Breast epithelium (tissue), 3 donors: ENCODE results near the gene MYOF.

ENCODE experiments used
- POLR2A ChIP-seq: fragments of 450-650 bp; IDR thresholded peaks from one replicate; pipeline ENCODE4 v1.6.1; 2016; ENCODE audit warnings: antibody characterized with exemption, mild to moderate bottlenecking, moderate library complexity
- TF ChIP-seq, protein P1 (sequence below), 3 donors: fragments of 450-650 bp; IDR thresholded peaks; one replicate each; pipeline ENCODE4 v1.5.1; 2016 to 2017; ENCODE audit warnings: antibody characterized with exemption in 3 of 3, mild to moderate bottlenecking in 3 of 3, moderate library complexity in 3 of 3

DNA sequence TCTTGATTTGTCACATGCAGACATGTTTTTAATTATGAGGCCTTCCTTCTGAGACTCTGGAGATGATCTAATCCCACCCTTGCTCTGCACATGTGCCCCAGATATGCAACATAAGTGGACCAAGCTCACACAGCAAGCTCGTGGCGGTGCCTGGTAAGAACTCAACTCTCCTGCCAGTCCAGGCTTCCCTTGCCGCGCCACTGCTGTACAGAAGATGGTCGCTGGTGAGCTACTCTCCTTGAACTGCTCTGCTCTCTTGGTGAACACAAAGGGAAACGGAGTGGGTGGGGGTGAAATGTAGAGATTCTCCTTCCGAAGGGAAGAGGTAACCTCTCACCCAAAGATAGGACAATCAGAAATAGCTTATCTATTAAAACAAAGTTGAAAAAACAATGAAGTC is 25.7 kb downstream of the MYOF start:
- TF ChIP-seq, protein P1, sequence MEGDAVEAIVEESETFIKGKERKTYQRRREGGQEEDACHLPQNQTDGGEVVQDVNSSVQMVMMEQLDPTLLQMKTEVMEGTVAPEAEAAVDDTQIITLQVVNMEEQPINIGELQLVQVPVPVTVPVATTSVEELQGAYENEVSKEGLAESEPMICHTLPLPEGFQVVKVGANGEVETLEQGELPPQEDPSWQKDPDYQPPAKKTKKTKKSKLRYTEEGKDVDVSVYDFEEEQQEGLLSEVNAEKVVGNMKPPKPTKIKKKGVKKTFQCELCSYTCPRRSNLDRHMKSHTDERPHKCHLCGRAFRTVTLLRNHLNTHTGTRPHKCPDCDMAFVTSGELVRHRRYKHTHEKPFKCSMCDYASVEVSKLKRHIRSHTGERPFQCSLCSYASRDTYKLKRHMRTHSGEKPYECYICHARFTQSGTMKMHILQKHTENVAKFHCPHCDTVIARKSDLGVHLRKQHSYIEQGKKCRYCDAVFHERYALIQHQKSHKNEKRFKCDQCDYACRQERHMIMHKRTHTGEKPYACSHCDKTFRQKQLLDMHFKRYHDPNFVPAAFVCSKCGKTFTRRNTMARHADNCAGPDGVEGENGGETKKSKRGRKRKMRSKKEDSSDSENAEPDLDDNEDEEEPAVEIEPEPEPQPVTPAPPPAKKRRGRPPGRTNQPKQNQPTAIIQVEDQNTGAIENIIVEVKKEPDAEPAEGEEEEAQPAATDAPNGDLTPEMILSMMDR (IDR thresholded peaks at IDR 0.05), result no peak
- no peak for TF ChIP-seq POLR2A
